Bronchial epithelial cell (primary cell): ENCODE data around the gene MIER1. TPM values are rescaled to one million over a fixed set of nuclear protein-coding genes. Genes with fewer than 3 reads are reported as not detected.
A peak's percentile ranks its signal among the peaks of the same experiment; 100 is the strongest.
"Not testable (repeated sequence)": the region's sequence is repeated elsewhere in the genome, so short reads cannot be mapped to it uniquely, and the experiment has no call there.

Source experiments
- DNase-seq: peaks from one replicate; pipeline ENCODE4 v3.0.0-alpha.2; 2010; ENCODE audit warnings: low read depth
- FAIRE-seq: peaks from 2 replicates; lab custom pipeline; 2011; peaks lifted over from hg19 to GRCh38; lab: Jason Lieb, UNC
- H3K27me3 ChIP-seq: 2 replicates; pipeline ENCODE4 v1.5.1; 2011; ENCODE audit warnings: low read length; ENCODE audit not compliant: control insufficient read depth, insufficient read depth
- H3K36me3 ChIP-seq: 2 replicates; pipeline ENCODE4 v1.5.1; 2011; ENCODE audit warnings: low read length; ENCODE audit not compliant: control insufficient read depth, insufficient read depth
- H3K4me3 ChIP-seq: 2 replicates; pipeline ENCODE4 v1.5.1; 2011; ENCODE audit warnings: mild to moderate bottlenecking, low read depth, low read length, control low read depth
- CTCF ChIP-seq: IDR thresholded peaks from 2 replicates; pipeline ENCODE4 v1.5.1; 2011; ENCODE audit warnings: mild to moderate bottlenecking, moderate library complexity, low read length, control low read depth, inconsistent platforms; ENCODE audit not compliant: insufficient read depth, severe bottlenecking
- total RNA-seq: library from RNA; depleted of rRNA; stranded (reverse); fragments of >200 nt; gene quantifications from 2 replicates; pipeline ENCODE4 v1.2.1, GENCODE V29; 2014

Gene MIER1
- total RNA-seq, 1 donor from 2014 or later: 16.8 TPM

GRCh38 chr1:66978201-66978600 is 53.4 kb downstream of the MIER1 start:
- peaks cover 6% of the 10 kb centered on the region for H3K36me3 ChIP-seq

GRCh38 chr1:66979621-66980020 is 54.8 kb downstream of the MIER1 start:
- H3K36me3 ChIP-seq, FAIRE-seq, DNase-seq, H3K27me3 ChIP-seq, H3K4me3 ChIP-seq: not testable (repeated sequence)

More at GRCh38 chr1:66978201-66978600, 53.4 kb downstream of the MIER1 start:
- Histone ChIP-seq H3K4me3 (no peak overlapping the region), H3K27me3 (no peaks in the 10 kb centered on the region)
- DNase-seq (no peak), FAIRE-seq (no peak)
- no peak for TF ChIP-seq CTCF

- Histone ChIP-seq H3K4me3 (no peak overlapping the region), H3K36me3 (peaks cover 8% of the 10 kb centered on the region), H3K27me3 (no peaks in the 10 kb centered on the region)
- FAIRE-seq: no peak
- TF ChIP-seq CTCF: no peak
- DNase-seq: peak; percentile 55
These were observed 56.1 kb downstream of the MIER1 start for GRCh38 chr1:66980745-66981367.

- H3K4me3 ChIP-seq: no peak overlapping the region
- DNase-seq: no peak
- FAIRE-seq: no peak
- H3K27me3 ChIP-seq: no peaks in the 10 kb centered on the region
- H3K36me3 ChIP-seq: peaks cover 8% of the 10 kb centered on the region
- TF ChIP-seq CTCF: no peak
These were observed 56.9 kb downstream of the MIER1 start for GRCh38 chr1:66981679-66982078.

GRCh38 chr1:66982561-66983260 is 57.9 kb downstream of the MIER1 start:
- FAIRE-seq (no peak), DNase-seq (no peak)
- Histone ChIP-seq H3K27me3 (no peaks in the 10 kb centered on the region), H3K4me3 (no peak overlapping the region), H3K36me3 (peaks cover 8% of the 10 kb centered on the region)
- no peak for TF ChIP-seq CTCF

GRCh38 chr1:66984491-66984890 is 59.7 kb downstream of the MIER1 start:
- no peak overlapping the region for H3K4me3 ChIP-seq
- DNase-seq (no peak), FAIRE-seq (no peak)
- peaks cover 6% of the 10 kb centered on the region for H3K36me3 ChIP-seq
- TF ChIP-seq CTCF: no peak
- H3K27me3 ChIP-seq: no peaks in the 10 kb centered on the region
